ENCODE results near the gene GAS1.

GRCh38 chr9:86977205-86977835 is 30.0 kb upstream of the GAS1 start:
- TF ChIP-seq YY1 (IDR thresholded peaks at IDR 0.05; ENCODE audit: insufficient read depth, insufficient read length): no peak
- no peak for TF ChIP-seq SUZ12 (IDR thresholded peaks at IDR 0.05; ENCODE audit: extremely low read depth, insufficient read depth, insufficient read length)
- TF ChIP-seq ZNF274 (IDR thresholded peaks at IDR 0.05; ENCODE audit: low read depth, low read length): no peak

Data from NT2/D1 (cell line).